Mononuclear cell (primary cell): Measurements from ENCODE around the gene C16orf78. TPM values are rescaled to one million over a fixed set of nuclear protein-coding genes. Genes with fewer than 3 reads are reported as not detected.

Experiments used
- H3K27me3 ChIP-seq: 2 replicates; pipeline ENCODE4 v1.6.0; 2011; ENCODE audit warnings: low read length, control low read depth; ENCODE audit not compliant: insufficient read depth
- H3K4me1 ChIP-seq: 2 replicates; pipeline ENCODE4 v1.5.1; 2011; ENCODE audit warnings: mild to moderate bottlenecking, low read length, control low read depth; ENCODE audit not compliant: insufficient read depth
- H3K4me3 ChIP-seq: 2 replicates; pipeline ENCODE4 v1.5.1; 2011; ENCODE audit warnings: mild to moderate bottlenecking, low read length, moderate library complexity
- H3K9me3 ChIP-seq: 2 replicates; pipeline ENCODE4 v1.5.1; 2011; ENCODE audit warnings: low read depth, mild to moderate bottlenecking, control low read depth, low read length
- total RNA-seq: library from RNA; depleted of rRNA; stranded (reverse); fragments of >200 nt; gene quantifications from one replicate; pipeline ENCODE4 v1.2.3, GENCODE V29; 2012

The C16orf78 gene
- total RNA-seq, 1 donor, result not detected

DNA sequence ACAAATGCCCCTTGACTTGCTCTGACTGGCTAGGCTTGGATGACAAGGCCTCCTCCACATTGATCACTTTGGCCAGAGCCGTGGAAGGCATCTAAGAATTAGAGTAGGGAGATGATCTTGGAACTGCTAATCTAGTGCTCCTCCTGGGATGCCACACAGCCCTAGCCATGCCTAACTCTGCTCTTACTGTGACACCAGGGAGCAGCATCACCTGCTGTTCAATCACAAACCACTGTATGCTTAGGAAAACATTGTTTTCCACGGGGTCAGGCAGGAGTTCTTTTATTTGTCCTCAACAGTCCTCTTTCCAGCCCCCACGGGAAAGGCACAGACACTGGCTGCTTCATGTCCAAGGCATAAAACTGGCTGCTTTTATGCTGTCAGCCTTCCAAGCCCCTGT lies 46.3 kb downstream of the C16orf78 start:
- Histone ChIP-seq H3K9me3 (no peaks in the 10 kb centered on the region), H3K27me3 (no peaks in the 10 kb centered on the region), H3K4me1 (no peaks in the 10 kb centered on the region), H3K4me3 (no peak overlapping the region)

DNA sequence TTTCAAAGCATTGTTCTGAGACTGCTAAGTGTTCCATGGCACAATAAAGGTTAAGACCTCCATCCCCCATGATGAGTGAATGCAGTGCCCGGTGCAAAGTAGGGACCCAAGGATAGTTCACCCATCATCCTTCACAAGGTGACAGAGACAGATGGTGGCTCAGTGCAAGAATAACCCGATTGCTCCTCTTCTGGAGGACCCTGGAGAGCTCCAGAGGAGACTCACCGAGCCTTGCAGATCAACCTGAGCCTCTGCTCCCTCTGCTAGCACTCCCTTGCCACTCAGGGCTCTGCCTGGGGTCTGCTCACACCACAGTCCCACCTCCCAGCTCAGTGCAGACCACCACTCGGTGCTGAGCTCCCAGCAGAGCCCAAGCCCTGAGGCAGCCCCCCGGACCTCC lies 49.3 kb downstream of the C16orf78 start:
- no peaks in the 10 kb centered on the region for H3K9me3 ChIP-seq
- H3K27me3 ChIP-seq, result no peaks in the 10 kb centered on the region
- no peaks in the 10 kb centered on the region for H3K4me1 ChIP-seq
- H3K4me3 ChIP-seq, result no peak overlapping the region

DNA sequence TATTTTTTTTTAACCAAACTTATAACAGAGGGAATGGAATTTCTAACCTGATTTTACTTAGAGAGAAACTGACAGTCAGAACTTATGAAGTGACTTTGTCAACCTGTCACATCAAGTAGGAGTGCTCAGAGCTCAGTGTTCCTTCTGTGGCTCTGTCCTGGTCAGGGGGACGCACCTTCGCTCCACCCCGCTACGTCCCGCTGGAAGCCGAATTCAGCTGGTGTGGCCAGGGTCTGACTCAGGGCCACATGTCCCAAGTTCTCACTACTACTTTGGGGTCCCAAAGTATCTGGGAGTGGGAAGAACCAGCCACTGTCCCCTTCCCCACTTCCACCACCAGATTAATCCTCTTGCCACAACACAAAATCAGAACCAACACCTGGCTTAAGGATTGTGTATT lies 51.4 kb downstream of the C16orf78 start:
- H3K9me3 ChIP-seq, result no peaks in the 10 kb centered on the region
- H3K4me1 ChIP-seq, result no peaks in the 10 kb centered on the region
- no peak overlapping the region for H3K4me3 ChIP-seq
- H3K27me3 ChIP-seq, result no peaks in the 10 kb centered on the region

DNA sequence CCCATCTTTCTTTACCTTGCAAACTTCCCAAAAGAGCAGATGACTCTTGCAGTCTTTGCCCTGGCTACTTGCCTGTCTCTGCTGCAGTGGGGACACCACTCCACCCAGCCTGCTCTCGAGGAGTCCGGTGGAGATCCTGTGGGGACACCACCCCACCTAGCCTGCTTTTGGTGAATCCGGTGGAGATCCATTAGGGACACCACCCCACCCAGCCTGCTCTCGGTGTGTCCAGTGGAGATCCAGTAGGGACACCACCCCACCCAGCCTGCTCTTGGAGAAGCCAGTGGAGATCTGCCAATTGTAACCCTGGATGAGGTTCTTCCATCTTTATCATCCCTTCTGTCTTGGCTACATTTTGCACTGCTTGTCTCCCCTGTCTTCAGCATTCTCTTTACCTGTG lies 54.2 kb downstream of the C16orf78 start:
- H3K4me3 ChIP-seq, result no peak overlapping the region
- no peaks in the 10 kb centered on the region for H3K9me3 ChIP-seq
- no peaks in the 10 kb centered on the region for H3K27me3 ChIP-seq
- no peaks in the 10 kb centered on the region for H3K4me1 ChIP-seq

DNA sequence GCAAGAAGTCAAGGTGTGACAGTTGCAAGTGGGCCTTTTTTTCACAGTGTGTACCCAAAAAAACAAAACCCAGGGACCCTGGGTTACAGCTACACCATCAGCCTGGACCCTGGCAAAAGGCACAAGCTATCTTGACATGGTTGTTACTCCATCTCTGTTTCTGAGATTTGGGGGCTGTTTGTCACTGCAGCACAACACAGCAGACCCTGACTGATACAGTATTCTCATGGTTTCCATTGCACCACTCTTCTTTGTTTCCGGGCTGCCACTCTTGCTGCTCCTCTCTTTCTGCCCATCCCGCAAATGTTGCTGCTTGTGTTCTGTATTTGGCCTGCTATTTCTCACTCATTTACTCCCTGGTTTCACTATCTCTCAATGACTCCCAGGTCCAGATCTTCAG lies 55.2 kb downstream of the C16orf78 start:
- no peaks in the 10 kb centered on the region for H3K4me1 ChIP-seq
- H3K9me3 ChIP-seq, result no peaks in the 10 kb centered on the region
- no peaks in the 10 kb centered on the region for H3K27me3 ChIP-seq
- H3K4me3 ChIP-seq, result no peak overlapping the region

DNA sequence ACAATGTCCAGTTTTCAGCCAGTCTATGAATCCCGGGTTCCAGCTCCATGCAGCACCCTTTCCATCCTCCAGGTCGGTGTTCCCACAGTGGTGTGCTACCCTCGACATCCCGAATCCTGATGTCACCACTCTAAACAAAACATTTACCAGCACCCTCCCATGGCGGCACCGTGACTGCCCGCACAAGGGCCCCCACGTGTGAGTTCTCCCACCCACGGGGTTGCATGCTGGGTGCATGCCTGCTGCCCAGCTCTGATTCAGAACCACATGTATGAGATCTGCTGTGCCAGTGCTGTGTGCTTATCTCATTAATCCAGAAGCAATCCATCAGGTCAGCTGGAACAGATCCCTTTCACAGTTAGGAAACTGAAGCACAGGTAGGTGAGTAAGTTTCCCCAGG lies 57.4 kb downstream of the C16orf78 start:
- Histone ChIP-seq H3K4me1 (no peaks in the 10 kb centered on the region), H3K4me3 (no peak overlapping the region), H3K9me3 (no peaks in the 10 kb centered on the region)

DNA sequence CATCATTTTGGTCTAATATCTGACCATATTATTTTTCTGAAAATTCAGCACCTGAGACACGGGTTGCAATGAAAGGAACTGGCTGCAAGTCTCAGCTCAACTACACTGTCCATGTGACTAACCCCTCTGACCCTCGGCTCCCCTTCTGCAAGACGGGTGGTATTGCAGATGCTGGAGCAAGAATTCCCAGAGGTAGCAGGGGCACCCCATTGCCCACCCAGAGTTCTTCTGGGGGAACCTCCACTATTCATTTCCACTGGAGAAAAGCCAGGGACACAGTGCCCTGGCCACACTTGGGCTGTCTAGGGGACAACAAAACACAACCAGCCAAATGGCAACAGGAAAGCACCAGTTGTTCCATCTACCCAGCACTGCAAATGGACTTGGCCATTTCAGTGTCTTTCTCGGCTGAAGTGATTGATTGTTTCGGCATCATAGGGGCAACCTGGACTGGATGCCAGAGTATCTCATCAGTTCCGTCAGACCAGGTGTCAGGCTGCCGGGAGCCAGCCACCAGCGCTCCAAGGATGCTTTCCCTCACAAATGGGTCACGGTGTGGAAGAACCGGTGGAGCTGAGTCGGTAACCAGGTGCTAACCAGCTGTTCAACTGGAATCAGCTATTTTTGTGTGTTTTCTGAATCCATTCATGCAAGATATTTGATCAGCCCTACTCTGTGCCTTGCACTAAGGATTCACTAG lies 58.1 kb downstream of the C16orf78 start:
- Histone ChIP-seq H3K4me1 (no peaks in the 10 kb centered on the region), H3K27me3 (no peaks in the 10 kb centered on the region), H3K9me3 (no peaks in the 10 kb centered on the region), H3K4me3 (no peak overlapping the region)

More for the DNA sequence above, 57.4 kb downstream of the C16orf78 start:
- H3K27me3 ChIP-seq, result no peaks in the 10 kb centered on the region

DNA sequence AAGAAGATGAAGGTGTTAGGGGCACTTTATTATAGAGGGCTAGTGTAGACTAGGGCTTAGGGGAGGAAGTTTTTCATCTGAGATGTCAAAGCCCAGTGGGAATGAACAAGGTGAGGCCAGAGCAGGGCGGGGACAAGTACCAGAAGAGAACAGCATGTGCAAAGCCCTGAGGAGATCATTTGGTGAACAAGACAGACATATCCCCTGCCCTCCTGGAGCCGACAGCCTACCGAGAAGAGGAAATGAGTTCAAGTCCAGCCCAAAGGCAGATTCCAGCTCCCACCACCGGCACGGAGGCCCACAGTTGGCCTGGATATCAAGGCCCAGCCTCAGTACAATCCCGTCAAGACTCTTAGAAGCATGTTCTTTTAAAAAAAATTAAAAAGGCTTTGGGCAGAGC lies 61.1 kb downstream of the C16orf78 start:
- Histone ChIP-seq H3K27me3 (no peaks in the 10 kb centered on the region), H3K9me3 (no peaks in the 10 kb centered on the region), H3K4me1 (no peaks in the 10 kb centered on the region), H3K4me3 (no peak overlapping the region)

DNA sequence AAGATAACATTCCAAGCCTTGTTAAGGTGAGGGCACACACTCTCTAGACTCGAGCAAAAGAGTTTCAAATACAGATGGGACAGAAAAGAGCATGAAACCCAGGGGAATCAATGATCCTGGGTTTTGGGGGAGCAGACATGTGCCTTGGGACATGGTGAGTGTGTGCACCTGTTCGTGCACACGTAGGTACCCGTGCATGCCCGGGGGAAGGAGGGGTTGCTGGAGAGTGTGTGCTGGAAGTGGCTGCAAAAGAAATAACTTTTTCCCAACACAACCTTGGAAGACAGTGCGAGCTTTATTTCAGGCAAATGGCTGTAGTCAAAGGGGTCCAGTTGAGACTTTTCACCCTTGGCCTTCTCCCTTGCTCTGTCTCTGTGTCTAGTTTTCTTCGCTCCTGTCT lies 62.6 kb downstream of the C16orf78 start:
- peaks cover 6% of the 10 kb centered on the region for H3K4me1 ChIP-seq
- no peaks in the 10 kb centered on the region for H3K9me3 ChIP-seq
- no peak overlapping the region for H3K4me3 ChIP-seq
- H3K27me3 ChIP-seq, result no peaks in the 10 kb centered on the region

DNA sequence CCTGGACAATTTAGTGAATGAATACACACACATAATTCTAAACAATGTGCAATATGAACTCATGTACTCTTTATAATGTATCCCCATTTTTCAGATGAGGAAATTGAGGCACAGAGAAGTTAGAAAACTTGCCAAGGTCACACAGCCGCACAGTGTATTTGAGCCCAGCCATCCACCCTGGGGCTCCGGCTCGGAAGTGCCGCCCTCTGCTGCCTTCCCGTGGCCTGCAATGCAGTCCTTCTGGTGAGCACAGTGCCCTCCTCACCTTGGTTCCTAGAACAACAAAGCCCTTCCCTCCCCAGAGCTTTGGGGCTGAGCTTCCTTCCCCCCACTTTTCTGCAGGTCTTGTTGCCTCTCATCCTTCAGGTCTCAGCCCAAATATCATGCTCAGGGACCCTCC lies 63.7 kb downstream of the C16orf78 start:
- Histone ChIP-seq H3K4me1 (peaks cover 12% of the 10 kb centered on the region), H3K27me3 (no peaks in the 10 kb centered on the region), H3K9me3 (no peaks in the 10 kb centered on the region), H3K4me3 (no peak overlapping the region)

DNA sequence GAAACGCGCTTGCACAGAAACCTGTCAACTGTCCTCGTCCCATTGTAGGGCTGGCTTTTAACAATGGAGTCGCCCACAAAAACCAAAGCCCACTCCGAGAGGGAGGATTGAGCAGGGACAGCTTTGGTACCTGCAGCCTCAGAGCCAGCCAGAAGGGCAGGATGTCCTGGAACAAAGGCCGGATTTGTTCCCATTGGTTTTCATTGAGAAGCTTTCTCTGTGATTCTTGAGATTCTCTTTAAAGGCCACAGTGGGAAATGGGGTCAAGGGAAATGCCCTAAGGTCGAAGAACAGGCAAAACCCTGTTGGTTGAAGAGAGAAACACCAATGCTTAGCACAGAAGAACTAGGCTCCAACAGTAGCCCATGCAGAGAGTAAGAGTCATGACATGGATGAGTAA lies 65.4 kb downstream of the C16orf78 start:
- Histone ChIP-seq H3K27me3 (no peaks in the 10 kb centered on the region), H3K4me1 (peaks cover 15% of the 10 kb centered on the region), H3K4me3 (no peak overlapping the region), H3K9me3 (no peaks in the 10 kb centered on the region)

DNA sequence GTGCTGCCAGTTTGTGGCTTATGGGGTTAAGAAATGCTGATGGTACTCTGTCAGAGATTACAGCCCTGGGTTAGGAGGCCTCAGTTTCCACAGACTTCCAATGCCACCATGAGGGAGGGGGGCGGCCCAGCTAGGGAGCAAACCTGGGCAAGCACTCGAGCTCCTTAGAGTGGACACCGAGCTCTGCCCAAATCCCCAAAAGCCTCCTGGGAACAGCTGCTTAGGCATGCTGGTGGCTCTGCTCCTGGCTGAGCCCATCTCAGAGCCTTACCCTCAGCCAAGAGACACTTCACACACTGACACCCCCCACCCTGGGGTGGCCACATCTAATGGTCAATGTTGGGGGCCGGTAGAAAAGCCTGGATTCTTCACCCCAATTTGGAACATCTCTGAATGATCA lies 66.1 kb downstream of the C16orf78 start:
- Histone ChIP-seq H3K27me3 (no peaks in the 10 kb centered on the region), H3K4me1 (peaks cover 15% of the 10 kb centered on the region), H3K9me3 (no peaks in the 10 kb centered on the region), H3K4me3 (no peak overlapping the region)

DNA sequence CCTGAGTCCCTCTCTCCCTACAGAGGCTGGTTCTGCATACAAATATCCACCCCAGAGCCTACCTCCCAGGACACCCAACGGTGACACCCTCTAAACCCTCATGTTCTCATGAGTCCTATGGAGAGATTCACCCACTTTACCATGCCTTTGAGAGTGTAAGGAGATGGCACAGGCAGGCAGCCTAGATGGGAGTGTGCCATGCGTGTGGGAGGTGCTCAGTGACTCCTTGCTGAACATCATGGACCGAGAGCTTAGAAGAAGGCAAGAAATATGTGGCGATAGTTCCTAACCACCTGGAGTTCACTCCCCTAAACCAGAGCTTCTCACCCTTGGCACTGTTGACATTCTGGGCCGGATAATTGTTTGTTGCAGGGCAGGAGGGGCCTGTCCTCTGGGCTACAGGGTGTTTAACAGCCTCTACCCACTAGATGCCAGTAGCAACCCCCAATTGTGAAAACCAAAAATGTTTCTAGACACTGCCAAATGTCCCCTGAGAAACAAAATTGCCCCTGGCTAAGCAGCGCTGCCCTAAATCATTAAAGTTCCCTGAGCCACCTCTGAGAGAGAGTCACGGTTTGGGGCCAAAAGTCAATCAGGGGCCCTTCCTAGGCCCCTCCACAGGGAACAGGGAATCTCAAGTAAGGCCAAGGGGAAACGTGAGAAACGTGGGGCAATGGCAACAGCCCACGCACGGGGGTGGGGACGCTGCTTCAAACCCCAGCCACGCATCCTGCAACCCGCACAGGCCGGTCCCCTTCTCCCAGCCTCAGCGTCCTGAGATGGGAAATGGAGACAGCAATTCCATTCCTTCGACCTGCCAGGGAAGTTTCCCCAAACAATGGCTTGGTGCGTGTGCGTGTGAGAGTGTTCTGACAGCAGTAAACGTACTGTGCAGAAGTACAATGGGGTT lies 66.8 kb downstream of the C16orf78 start:
- H3K9me3 ChIP-seq, result no peaks in the 10 kb centered on the region
- H3K4me3 ChIP-seq, result no peak overlapping the region
- H3K4me1 ChIP-seq, result peaks cover 15% of the 10 kb centered on the region
- H3K27me3 ChIP-seq, result no peaks in the 10 kb centered on the region

DNA sequence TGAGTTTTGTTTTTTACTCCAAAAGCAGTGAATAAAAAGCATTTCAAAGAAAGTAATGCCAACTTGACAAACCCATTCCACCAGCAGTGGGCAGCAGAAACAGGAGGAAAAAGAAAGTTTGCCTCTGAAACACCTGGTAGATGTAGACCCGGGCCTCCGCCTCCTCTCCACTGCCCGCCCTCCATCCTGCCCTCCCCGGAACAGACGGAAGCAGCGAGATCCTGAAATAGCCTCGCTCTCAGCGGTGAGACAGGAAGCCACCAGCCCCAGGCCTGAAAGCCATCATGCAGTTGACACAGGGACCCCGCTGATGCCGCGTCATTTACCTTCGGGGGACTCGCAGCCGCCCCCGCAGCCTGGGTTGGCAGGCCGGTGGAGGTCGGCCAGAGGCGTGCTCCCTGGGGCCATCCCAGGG lies 67.8 kb downstream of the C16orf78 start:
- H3K9me3 ChIP-seq, result no peaks in the 10 kb centered on the region
- peaks cover 15% of the 10 kb centered on the region for H3K4me1 ChIP-seq
- no peaks in the 10 kb centered on the region for H3K27me3 ChIP-seq
- no peak overlapping the region for H3K4me3 ChIP-seq

DNA sequence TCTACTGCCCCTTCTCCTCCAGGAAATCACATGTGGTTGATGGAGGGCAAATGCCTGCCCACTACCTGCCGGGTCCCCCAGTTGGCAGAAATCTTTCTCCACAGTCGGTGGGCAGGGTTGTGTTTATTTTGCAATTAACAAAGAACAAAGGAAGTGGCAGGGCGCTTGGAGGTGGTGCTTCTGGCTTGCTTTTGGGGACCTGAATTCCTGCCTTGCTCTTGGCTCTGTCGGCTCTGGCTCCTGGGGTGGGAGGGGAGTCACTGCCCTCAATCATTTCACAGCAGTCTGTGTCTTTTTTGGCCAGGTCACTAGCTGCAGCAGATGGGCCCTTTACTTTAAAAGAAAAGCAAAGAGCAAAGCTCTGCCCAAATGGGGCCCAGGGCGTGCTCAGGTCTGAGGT lies 69.2 kb downstream of the C16orf78 start:
- H3K9me3 ChIP-seq, result no peaks in the 10 kb centered on the region

More for the DNA sequence above, 69.2 kb downstream of the C16orf78 start:
- Histone ChIP-seq H3K4me3 (no peak overlapping the region), H3K27me3 (no peaks in the 10 kb centered on the region), H3K4me1 (peaks cover 15% of the 10 kb centered on the region)
